ENCODE measurements around the gene MEP1A.
"Not testable (repeated sequence)": the region's sequence is repeated elsewhere in the genome, so short reads cannot be mapped to it uniquely, and the experiment has no call there.

The MEP1A gene

DNA sequence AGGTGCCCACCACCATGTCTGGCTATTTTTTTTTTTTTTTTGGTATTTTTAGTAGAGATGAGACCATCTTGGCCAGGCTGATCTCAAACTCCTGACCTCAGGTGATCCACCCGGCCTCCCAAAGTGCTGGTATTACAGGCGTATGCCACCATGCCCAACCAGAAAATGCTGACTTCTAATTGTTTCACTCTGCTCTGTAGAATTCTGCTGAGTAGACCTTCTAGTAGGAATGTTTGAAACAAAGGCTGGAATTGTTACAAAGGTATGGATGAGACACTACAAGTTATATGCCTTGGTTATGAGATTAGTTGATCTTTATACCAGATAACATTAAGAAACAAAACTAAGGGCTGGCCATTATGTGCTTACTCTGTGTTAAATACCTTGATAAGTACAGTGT lies 44.8 kb downstream of the MEP1A start:
- DNase-seq: no peak

- DNase-seq: not testable (repeated sequence)
Observed at GRCh38 chr6:46842252-46842846, 49.2 kb downstream of the MEP1A start.

GRCh38 chr6:46845126-46845525 lies 51.9 kb downstream of the MEP1A start:
- DNase-seq: no peak

GRCh38 chr6:46848684-46849360 lies 55.6 kb downstream of the MEP1A start:
- peak; percentile 63 for DNase-seq

DNA sequence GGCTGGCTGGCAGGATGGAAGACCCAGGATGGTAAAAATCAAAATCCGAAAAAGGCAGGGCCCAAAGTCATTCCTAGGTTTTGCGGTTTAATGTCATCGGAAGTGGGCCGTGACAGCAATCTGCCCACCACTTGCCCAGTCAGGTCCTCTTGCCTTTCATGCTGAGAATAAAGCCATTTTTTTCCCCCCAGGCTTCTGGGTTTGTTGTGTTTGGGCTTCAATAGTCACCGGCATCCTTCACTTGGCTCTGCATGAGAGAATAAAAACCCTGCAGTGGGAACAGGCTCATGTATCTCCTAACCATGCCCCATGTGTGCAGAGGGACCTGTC lies 56.1 kb downstream of the MEP1A start:
- no peak for DNase-seq

- peak; percentile 4 for DNase-seq
Observed at GRCh38 chr6:46850792-46851191, 57.6 kb downstream of the MEP1A start.

GRCh38 chr6:46851576-46851975 lies 58.4 kb downstream of the MEP1A start:
- DNase-seq: not testable (repeated sequence)

GRCh38 chr6:46855966-46856365 lies 62.8 kb downstream of the MEP1A start:
- not testable (repeated sequence) for DNase-seq

DNA sequence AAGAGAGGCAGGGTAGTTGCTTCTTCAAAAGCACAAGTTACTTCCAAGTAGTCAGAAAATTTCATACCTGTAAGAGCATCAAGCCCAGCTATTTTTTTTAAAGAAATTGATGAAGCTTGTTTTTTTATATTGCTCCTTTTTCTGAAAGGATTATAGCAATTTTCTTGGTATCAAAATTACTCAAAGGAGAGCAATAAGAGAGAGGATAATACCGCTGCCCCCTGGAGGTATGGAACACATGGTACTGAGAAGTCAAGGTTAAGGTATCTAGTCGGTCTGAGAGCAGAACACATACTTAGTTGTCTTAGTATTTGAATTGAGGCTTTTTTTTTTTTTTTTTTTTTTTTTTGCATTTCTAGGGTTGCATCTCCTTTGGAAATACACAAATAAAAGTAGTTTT lies 69.2 kb downstream of the MEP1A start:
- no peak for DNase-seq

DNA sequence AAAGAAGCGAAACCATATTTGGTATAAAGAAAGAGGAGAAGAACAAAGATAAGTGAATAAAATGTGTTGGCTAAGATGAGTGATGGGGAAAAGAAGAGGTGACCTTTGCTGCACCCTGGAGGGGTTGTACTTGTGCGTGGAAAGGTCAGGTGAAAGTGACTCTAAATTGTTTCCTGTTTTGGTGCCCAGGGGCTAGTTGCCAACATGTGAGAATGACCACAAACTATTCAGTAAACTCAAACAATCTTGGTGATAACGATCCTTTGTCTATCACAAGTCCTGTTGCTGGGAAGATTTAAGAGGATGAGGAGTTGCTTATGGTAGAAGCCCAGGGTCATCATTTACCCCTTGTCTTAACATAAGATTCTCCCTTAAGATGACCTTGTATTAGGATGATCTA lies 70.6 kb downstream of the MEP1A start:
- DNase-seq: no peak

- DNase-seq: no peak
Observed at GRCh38 chr6:46865221-46865620, 72.0 kb downstream of the MEP1A start.

- DNase-seq: no peak
Observed at GRCh38 chr6:46867411-46867810, 74.2 kb downstream of the MEP1A start.

DNA sequence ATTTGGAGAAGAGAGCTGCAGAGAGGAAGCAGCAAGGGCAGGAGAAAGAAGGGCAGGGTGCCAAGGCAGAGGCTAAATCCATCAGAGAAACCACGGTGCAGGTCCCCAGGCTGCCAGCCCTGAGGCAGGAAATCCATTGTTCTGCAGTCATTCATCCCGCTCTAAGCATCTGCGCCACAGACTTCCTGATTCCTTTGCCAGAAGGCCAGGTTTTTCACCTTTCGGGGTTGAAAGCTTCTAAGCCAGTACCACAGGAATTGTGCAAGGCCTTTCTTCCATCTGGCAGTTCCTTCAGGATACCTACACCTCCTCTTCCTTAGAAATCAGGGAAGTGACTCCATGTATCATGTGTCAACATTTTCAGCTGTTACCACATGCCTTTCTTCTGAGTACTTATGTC lies 82.9 kb downstream of the MEP1A start:
- peak; percentile 11 for DNase-seq

DNA sequence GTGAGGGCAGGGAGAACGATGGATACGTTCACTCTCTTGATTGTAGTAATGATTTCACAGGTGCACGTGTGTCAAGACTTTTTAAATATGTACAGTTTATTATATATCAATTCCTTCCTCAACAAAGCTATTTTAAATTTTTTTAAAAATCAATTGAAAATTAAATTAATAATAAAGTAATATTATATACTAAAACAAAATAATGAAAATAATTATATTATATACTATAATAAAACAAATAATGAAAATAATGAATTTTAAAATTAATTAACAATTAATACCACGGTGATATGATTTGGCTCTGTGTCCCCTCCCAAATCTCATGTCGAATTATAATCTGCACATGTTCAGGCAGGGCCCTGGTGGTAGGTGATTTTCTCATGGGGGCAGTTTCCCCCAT lies 85.8 kb downstream of the MEP1A start:
- DNase-seq: no peak

GRCh38 chr6:46882645-46883044 lies 89.5 kb downstream of the MEP1A start:
- no peak for DNase-seq

DNA sequence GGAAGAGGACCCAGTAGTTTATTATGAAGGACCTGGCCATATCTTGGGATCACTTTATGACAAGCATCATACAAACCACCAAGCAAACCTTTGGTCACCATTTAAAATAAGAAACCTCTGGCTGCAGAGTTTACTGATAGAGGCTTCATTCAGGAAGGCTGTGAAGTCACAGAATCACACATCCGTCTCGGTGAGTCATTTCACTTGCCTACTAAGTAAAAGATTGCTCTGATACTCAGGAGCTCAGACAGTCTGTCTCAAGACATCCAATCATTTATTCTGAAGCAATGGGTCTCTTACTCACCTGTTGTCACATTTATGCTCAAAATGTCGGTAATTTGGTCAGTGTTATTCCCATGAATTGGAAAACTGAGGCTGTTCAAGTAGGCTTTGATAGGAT lies 94.8 kb downstream of the MEP1A start:
- DNase-seq: no peak

GRCh38 chr6:46888578-46888977 lies 95.4 kb downstream of the MEP1A start:
- DNase-seq: peak; percentile 15
